Kidney (tissue), 14 donors: ENCODE measurements around the gene RALGDS. TPM values are rescaled to one million over a fixed set of nuclear protein-coding genes. Genes with fewer than 3 reads are reported as not detected.

Experiments
- DNase-seq, 5 donors: peaks; one replicate each; pipeline ENCODE4 v3.0.0-alpha.2; 2013 to 2020
- FAIRE-seq: peaks from 2 replicates; lab custom pipeline; 2012; peaks lifted over from hg19 to GRCh38; lab: Jason Lieb, UNC
- H3K27ac ChIP-seq, 2 donors: one replicate each; pipeline ENCODE4 v1.7.0; 2013; ENCODE audit warnings: low read depth in 2 of 2, low read length in 2 of 2, inconsistent platforms in 1 of 2
- H3K27me3 ChIP-seq: one replicate; pipeline ENCODE4 v1.7.1; 2013; ENCODE audit warnings: low read length, inconsistent platforms; ENCODE audit not compliant: control insufficient read depth, insufficient read depth
- H3K36me3 ChIP-seq, 3 donors: one replicate each; pipeline versions ENCODE4 v1.7.0 to v1.7.1; 2013; ENCODE audit warnings: low read length in 3 of 3, control low read depth in 1 of 3, inconsistent platforms in 1 of 3; ENCODE audit not compliant: insufficient read depth in 3 of 3, control insufficient read depth in 2 of 3
- H3K4me1 ChIP-seq, 3 donors: one replicate each; pipeline versions ENCODE4 v1.7.0 to v1.7.1; 2013; ENCODE audit warnings: low read length in 3 of 3, inconsistent platforms in 1 of 3, low read depth in 1 of 3; ENCODE audit not compliant: control insufficient read depth in 2 of 3, insufficient read depth in 2 of 3
- H3K4me3 ChIP-seq, 3 donors: one replicate each; pipeline versions ENCODE4 v1.7.0 to v1.8.1; 2013; ENCODE audit warnings: low read length in 3 of 3, control low read depth in 1 of 3, inconsistent platforms in 1 of 3
- H3K9ac ChIP-seq, 3 donors: one replicate each; pipeline versions ENCODE4 v1.7.0 to v1.7.1; 2013; ENCODE audit warnings: low read length in 3 of 3, control low read depth in 1 of 3, inconsistent platforms in 1 of 3
- H3K9me3 ChIP-seq, 3 donors: one replicate each; pipeline versions ENCODE4 v1.7.0 to v1.7.1; 2013; ENCODE audit warnings: low read length in 3 of 3, control low read depth in 1 of 3, inconsistent platforms in 1 of 3; ENCODE audit not compliant: control insufficient read depth in 2 of 3, insufficient read depth in 1 of 3
- intact Hi-C: fragments of 100-400 bp; cut with DNase I; formaldehyde crosslinking; loops from one replicate; pipeline ENCODE4 v1.11.1; 2022
- polyA plus RNA-seq: library from polyadenylated mRNA; stranded (reverse); fragments of 350-450 nt; fragmentation: Illumina TruSeq; extraction: RNeasy Lipid Tissue Mini Kit (QIAGEN cat#74804); gene quantifications from one replicate; pipeline ENCODE4 v1.2.3, GENCODE V29; 2014; ENCODE audit warnings: low read depth, low replicate concordance; ENCODE audit not compliant: insufficient read depth
- total RNA-seq: library from RNA; stranded (reverse); fragmentation: NEBNext Ultra II Directional; extraction: Animal tissue kit (Norgen Biotek cat#: 25700); gene quantifications from one replicate; pipeline ENCODE4 v1.2.1, GENCODE V29; 2021
- TF ChIP-seq, protein P1 (sequence below): IDR thresholded peaks from 3 replicates; pipeline ENCODE4 v1.5.1; 2012; ENCODE audit warnings: mild to moderate bottlenecking, moderate library complexity, borderline replicate concordance; ENCODE audit not compliant: insufficient read depth; ENCODE audit errors: extremely low read depth
- donor health status: control.
- donor health status: control.
- donor health status: control.
- donor health status: control.
- donor health status: control.
- donor health status: DM: yes; HTN: yes; CAD: no.
- donor health status: Normal renal cell carcinoma (clear cell type).

The RALGDS gene
- total and polyA plus RNA-seq, 2 donors from 2014 or later = 13.0 to 43.3 TPM

DNA sequence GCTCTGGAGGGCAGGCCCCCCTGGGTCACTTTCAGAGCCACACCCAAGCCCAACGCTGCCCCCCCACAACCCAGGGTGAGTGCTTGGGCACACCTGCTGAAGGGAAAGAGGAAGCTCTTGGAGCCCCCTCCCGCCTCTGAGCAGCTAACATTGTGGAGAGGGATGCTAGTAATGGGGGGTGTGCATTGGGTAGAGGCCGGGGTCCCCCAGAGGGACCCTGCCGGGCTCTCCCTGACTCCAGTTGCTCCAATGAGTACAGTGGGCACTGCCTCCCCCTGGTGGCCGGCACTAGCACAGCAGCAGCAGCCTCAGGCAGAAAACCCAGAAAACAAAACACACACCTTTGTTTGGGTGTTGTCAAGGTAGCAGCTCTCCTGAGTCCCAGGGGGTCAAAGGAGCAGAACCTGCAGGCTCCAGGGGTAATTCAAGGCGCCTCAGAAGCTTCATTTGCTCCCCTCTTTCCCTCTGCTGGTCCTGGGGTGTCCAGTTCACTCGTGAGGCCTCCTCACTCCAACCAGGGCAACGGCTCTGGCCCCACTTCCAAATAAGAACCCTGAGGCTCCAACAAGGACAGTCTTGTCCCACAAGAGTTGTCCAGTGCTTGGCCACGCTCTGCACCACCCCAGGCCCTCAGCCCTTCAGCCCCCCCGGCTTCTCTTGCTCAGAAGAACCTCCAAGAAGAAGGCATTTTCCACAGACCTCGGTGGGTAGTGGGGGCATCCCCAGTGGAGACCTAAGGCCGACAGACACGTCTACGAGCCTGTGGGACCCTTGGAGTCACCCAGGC is 26.6 kb upstream of the RALGDS start:
- peaks cover 0 to 23% (median 15%) of the 10 kb centered on the region in 3 donors for H3K4me1 ChIP-seq

DNA sequence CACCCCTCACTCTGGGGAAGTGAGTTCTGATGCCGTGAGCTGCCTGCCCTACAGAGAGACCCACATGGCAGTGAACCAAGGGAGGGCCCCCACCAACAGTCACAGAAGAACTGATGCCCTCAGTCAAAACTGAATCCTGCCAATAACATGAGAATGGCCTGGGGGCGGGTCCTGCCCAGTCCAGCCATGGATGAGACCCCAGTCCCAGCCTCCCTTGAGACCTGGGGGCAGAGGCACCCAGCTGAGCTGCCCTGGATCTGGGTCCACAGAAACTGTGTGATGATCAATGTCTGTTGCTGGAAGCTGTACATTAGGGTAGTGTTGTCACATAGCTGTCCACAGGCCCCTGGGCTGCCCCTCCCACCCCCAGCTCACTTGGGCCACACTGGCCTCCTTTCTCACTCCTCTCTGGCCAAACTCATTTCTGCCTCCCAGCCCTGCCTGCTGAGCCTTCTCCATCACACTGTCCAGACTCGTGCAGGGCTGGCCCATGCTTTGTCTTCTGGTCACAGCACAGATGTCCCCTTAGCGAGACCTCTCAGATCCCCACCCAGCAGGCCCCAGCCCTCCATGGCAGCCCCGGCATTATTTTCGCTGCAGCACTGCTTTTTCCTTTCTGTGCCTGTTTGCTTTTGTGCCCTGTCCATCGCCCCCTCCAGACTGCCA is 25.8 kb upstream of the RALGDS start:
- Histone ChIP-seq H3K4me3 (no peak overlapping the region), H3K27me3 (no peaks in the 10 kb centered on the region), H3K9ac (peak overlapping the region in 1 of 3 donors; percentile 34), H3K36me3 (no peaks in the 10 kb centered on the region), H3K4me1 (peaks cover 0 to 23% (median 15%) of the 10 kb centered on the region in 3 donors), H3K27ac (no peak overlapping the region), H3K9me3 (no peaks in the 10 kb centered on the region)
- DNase-seq (peak in 1 of 5 donors; percentile 65), FAIRE-seq (no peak)
- TF ChIP-seq, protein P1, sequence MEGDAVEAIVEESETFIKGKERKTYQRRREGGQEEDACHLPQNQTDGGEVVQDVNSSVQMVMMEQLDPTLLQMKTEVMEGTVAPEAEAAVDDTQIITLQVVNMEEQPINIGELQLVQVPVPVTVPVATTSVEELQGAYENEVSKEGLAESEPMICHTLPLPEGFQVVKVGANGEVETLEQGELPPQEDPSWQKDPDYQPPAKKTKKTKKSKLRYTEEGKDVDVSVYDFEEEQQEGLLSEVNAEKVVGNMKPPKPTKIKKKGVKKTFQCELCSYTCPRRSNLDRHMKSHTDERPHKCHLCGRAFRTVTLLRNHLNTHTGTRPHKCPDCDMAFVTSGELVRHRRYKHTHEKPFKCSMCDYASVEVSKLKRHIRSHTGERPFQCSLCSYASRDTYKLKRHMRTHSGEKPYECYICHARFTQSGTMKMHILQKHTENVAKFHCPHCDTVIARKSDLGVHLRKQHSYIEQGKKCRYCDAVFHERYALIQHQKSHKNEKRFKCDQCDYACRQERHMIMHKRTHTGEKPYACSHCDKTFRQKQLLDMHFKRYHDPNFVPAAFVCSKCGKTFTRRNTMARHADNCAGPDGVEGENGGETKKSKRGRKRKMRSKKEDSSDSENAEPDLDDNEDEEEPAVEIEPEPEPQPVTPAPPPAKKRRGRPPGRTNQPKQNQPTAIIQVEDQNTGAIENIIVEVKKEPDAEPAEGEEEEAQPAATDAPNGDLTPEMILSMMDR = no peak
- intact Hi-C loops = no loop called here

More for the DNA sequence above, 26.6 kb upstream of the RALGDS start:
- intact Hi-C loops = no loop called here
- TF ChIP-seq, protein P1 = peak; percentile 95
- no peak for FAIRE-seq
- Histone ChIP-seq H3K27me3 (no peaks in the 10 kb centered on the region), H3K27ac (peak overlapping the region; percentile 18 to 51), H3K9me3 (no peaks in the 10 kb centered on the region), H3K4me3 (peak overlapping the region in 2 of 3 donors; percentile 64 to 77), H3K36me3 (no peaks in the 10 kb centered on the region), H3K9ac (peak overlapping the region in 2 of 3 donors; percentile 15 to 77)
- peak; percentile 82 to 91 (median 89) for DNase-seq

DNA sequence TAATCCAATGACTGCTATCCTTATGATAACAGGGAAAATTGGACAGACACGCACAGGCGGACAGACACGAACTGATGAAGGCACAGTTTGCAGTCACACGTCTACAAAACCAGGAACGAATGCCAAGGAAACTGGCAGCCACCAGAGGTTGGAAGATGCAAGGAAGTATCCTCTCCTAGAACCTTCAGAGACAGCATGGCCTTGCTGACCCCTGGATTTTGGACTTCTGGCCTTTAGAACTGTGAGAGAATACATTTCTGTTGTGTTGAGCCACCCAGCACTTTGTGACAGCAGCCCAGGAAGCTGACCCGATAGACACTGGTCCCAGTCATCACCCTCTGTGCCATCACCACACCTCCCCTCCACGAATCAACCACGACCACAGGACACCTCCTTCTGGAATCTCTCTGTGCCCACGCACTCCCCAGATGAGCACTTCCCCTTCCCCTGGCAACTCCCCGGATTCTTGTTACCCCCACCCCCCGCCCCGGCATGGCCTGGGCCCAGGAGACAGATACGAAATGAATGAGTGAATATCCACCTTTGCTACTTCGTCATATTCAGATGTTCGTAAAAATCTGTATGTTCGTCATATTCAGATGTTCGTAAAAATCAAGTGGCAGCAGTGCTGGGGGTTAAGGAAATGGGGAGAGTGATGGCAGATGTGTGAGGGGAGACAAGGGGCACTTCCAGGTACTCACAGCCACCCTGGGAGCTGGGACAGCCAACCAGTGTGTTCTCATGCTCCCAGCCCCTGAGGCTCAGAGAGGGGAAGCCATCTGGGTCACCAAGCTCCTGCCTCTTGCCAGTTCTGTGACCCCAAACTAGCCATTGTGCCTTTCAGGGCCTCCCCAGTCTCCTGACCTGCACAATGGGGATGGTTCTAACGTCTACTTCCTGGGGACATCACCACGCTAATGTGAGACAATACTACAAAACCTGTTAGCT is 24.1 kb upstream of the RALGDS start:
- TF ChIP-seq, protein P1 = no peak
- Histone ChIP-seq H3K27ac (no peak overlapping the region), H3K36me3 (no peaks in the 10 kb centered on the region), H3K4me1 (peaks cover 0 to 30% (median 15%) of the 10 kb centered on the region in 3 donors), H3K9me3 (no peaks in the 10 kb centered on the region), H3K27me3 (no peaks in the 10 kb centered on the region), H3K4me3 (peak overlapping the region in 1 of 3 donors; percentile 49), H3K9ac (peak overlapping the region in 1 of 3 donors; percentile 82)
- intact Hi-C loops = loop anchor here (5.0 kb wide), 1 partner anchor 43 kb away; no protein-coding TSS in a partner anchor
- DNase-seq (no peak), FAIRE-seq (no peak)
